ENCODE data around the gene ZNF462.

GRCh38 chr9:106915851-106916250, 52.9 kb downstream of the ZNF462 start:
- TF ChIP-seq, protein P1, sequence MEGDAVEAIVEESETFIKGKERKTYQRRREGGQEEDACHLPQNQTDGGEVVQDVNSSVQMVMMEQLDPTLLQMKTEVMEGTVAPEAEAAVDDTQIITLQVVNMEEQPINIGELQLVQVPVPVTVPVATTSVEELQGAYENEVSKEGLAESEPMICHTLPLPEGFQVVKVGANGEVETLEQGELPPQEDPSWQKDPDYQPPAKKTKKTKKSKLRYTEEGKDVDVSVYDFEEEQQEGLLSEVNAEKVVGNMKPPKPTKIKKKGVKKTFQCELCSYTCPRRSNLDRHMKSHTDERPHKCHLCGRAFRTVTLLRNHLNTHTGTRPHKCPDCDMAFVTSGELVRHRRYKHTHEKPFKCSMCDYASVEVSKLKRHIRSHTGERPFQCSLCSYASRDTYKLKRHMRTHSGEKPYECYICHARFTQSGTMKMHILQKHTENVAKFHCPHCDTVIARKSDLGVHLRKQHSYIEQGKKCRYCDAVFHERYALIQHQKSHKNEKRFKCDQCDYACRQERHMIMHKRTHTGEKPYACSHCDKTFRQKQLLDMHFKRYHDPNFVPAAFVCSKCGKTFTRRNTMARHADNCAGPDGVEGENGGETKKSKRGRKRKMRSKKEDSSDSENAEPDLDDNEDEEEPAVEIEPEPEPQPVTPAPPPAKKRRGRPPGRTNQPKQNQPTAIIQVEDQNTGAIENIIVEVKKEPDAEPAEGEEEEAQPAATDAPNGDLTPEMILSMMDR (IDR thresholded peaks at IDR 0.05), result no peak
- TF ChIP-seq POLR2A (IDR thresholded peaks at IDR 0.05), result no peak
